ENCODE data around the gene ZBTB49. TPM values are rescaled to one million over a fixed set of nuclear protein-coding genes. Genes with fewer than 3 reads are reported as not detected.

ZBTB49 gene
- total and polyA plus RNA-seq, 2 of the 13 experiments (the other 11 are each of a cell fraction or from before 2014, with no cell fraction given): 3.3 to 4.3 TPM

DNA sequence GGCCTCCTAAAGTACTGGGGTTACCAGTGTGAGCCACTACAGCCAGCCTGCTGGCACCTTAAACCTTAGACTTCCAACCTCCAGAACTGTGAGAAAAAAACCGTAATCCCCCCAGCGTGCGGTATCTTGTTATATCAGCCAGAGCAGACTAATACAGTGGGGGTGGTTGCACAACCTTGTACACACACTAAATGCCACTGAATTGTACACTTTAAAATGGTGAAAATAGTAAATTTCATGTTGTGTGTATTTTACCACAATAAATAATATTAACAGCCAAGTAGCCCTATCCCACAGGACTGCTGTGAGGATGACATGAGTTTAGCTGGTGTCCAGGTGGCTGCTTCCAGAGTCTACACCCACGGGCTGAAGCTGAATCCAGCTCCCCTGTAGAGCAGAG, 38.8 kb downstream of the ZBTB49 start:
- in situ Hi-C loops (cut with HindIII; ENCODE audit: extremely low pct_ligation_motif_present, low pct_unique_long_range_greater_than_20kb) (loop anchor here (5.0 kb wide), 1 partner anchor 37 kb away; the partner anchor contains the start of genes LYAR and ZBTB49), intact Hi-C loops (cut with micrococcal nuclease; ENCODE audit: unreplicated experiment) (no loop called here)
- Histone ChIP-seq H3K4me3 (replicated peaks in 1 of 3; ENCODE audit: insufficient read depth in 1 of 3, low read depth in 2 of 3, low read length in 3 of 3) (no peak overlapping the region), H3K4me1 (ENCODE audit: insufficient read depth, low read length) (peaks cover 51% of the 10 kb centered on the region), H3K27me3 (ENCODE audit: control insufficient read depth in 1 of 2, insufficient read depth in 2 of 2, low read length in 2 of 2) (no peaks in the 10 kb centered on the region), H4K20me1 (ENCODE audit: insufficient read depth, low read length) (no peaks in the 10 kb centered on the region), H3K36me3 (replicated peaks in 1 of 2; ENCODE audit: control insufficient read depth in 1 of 2, insufficient read depth in 2 of 2, low read length in 2 of 2) (no peaks in the 10 kb centered on the region), H3K79me2 (ENCODE audit: insufficient read depth, low read length) (no peaks in the 10 kb centered on the region), H3K27ac (ENCODE audit: extremely low read length, insufficient read depth, low read length) (no peak overlapping the region), H3K4me2 (ENCODE audit: low read depth, low read length) (peak overlapping the region; percentile 40), H3K9ac (ENCODE audit: insufficient read depth, low read depth, low read length) (no peak overlapping the region), H3K9me3 (ENCODE audit: low read length) (no peaks in the 10 kb centered on the region), H2AFZ (ENCODE audit: low read length) (no peak overlapping the region)
- TF ChIP-seq NCOA1 (CRISPR knock-in tag; IDR thresholded peaks at IDR 0.05) (no peak), HOXA5 (CRISPR knock-in tag; IDR thresholded peaks at IDR 0.05) (no peak), ZNF12 (CRISPR knock-in tag; IDR thresholded peaks at IDR 0.05) (peak; percentile 99), CEBPB (IDR thresholded peaks at IDR 0.05; ENCODE audit: borderline replicate concordance, low read depth, low read length) (peak; percentile 51), THAP11 (CRISPR knock-in tag; IDR thresholded peaks at IDR 0.05) (no peak), ZNF121 (CRISPR knock-in tag; IDR thresholded peaks at IDR 0.05) (0 out of 2 replicates have a peak, but pooled peaks have one; percentile 29), ZNF484 (CRISPR knock-in tag; IDR thresholded peaks at IDR 0.05; ENCODE audit: borderline replicate concordance, low read depth) (no peak), ATF7 (IDR thresholded peaks at IDR 0.05) (no peak), ATF7 (CRISPR knock-in tag; IDR thresholded peaks at IDR 0.05) (no peak), FOXK1 (CRISPR knock-in tag; IDR thresholded peaks at IDR 0.05; ENCODE audit: borderline replicate concordance, low read depth) (no peak)
- TF ChIP-seq, protein P1, sequence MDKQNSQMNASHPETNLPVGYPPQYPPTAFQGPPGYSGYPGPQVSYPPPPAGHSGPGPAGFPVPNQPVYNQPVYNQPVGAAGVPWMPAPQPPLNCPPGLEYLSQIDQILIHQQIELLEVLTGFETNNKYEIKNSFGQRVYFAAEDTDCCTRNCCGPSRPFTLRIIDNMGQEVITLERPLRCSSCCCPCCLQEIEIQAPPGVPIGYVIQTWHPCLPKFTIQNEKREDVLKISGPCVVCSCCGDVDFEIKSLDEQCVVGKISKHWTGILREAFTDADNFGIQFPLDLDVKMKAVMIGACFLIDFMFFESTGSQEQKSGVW (CRISPR knock-in tag; IDR thresholded peaks at IDR 0.05; ENCODE audit: borderline replicate concordance): no peak
- FAIRE-seq (no peak), DNase-seq (ENCODE audit: low spot score) (no peak), ATAC-seq (no peak)
- ChIA-PET CTCF (ENCODE audit: low intra/inter-chr PET ratio, low total read pairs) (no interaction called here), POLR2A (no interaction called here)
- WGBS (ENCODE audit: low lambda C conversion rate): 27% methylated on average over 4 of the region's 4 CpGs
- BruUV-seq (replicated peaks): no TSS peak
